DND-41 (cell line): ENCODE results near the gene KHK.

Experiments
- ATAC-seq: fragments of 200-7000 bp; cut with Tn5 transposase; 3 replicates; pipeline ENCODE4 v1.9.1; 2021; ENCODE audit warnings: low read depth; ENCODE audit not compliant: insufficient read depth
- DNase-seq: peaks from one replicate; pipeline ENCODE4 v3.0.0-alpha.2; 2020
- H2AFZ ChIP-seq: 2 replicates; pipeline ENCODE4 v1.6.0; 2012; ENCODE audit warnings: low read depth, low read length
- H3K27ac ChIP-seq: 2 replicates; pipeline ENCODE4 v1.5.1; 2012; ENCODE audit warnings: low read length, inconsistent platforms
- H3K27me3 ChIP-seq: fragments of 200-600 bp; sonication (generic); 2 replicates; pipeline ENCODE4 v1.6.0; 2012; ENCODE audit warnings: low read length, mild to moderate bottlenecking, inconsistent platforms; ENCODE audit not compliant: insufficient read depth, poor library complexity
- H3K36me3 ChIP-seq: 2 replicates; pipeline ENCODE4 v1.5.1; 2012; ENCODE audit warnings: low read length, inconsistent platforms; ENCODE audit not compliant: insufficient read depth
- H3K4me1 ChIP-seq: 2 replicates; pipeline ENCODE4 v1.5.1; 2012; ENCODE audit warnings: mild to moderate bottlenecking, low read length; ENCODE audit not compliant: insufficient read depth
- H3K4me2 ChIP-seq: 2 replicates; pipeline ENCODE4 v1.6.0; 2012; ENCODE audit warnings: mild to moderate bottlenecking, moderate library complexity, low read length, inconsistent platforms; ENCODE audit not compliant: insufficient read depth
- H3K4me3 ChIP-seq, 2 experiments: fragments of 200-600 bp in 1 of 2; shearing (Covaris generic) in 1 of 2; 2 replicates each; pipeline ENCODE4 v1.5.1; 2012 to 2016; ENCODE audit warnings: inconsistent platforms in 2 of 2, low read length in 2 of 2, mild to moderate bottlenecking in 2 of 2, low read depth in 1 of 2, moderate library complexity in 1 of 2
- H3K79me2 ChIP-seq: 2 replicates; pipeline ENCODE4 v1.6.0; 2012; ENCODE audit warnings: low read length, inconsistent platforms; ENCODE audit not compliant: insufficient read depth
- H3K9ac ChIP-seq: 2 replicates; pipeline ENCODE4 v1.6.0; 2012; ENCODE audit warnings: low read depth, mild to moderate bottlenecking, inconsistent platforms, low read length, moderate library complexity
- H3K9me3 ChIP-seq: 2 replicates; pipeline ENCODE4 v1.5.1; 2012; ENCODE audit warnings: low read length, moderate library complexity, mild to moderate bottlenecking, inconsistent platforms; ENCODE audit not compliant: insufficient read depth, severe bottlenecking
- H4K20me1 ChIP-seq: 2 replicates; pipeline ENCODE4 v1.6.0; 2012; ENCODE audit warnings: low read length; ENCODE audit not compliant: insufficient read depth
- CTCF ChIP-seq: IDR thresholded peaks from 2 replicates; pipeline ENCODE4 v1.5.1; 2012; ENCODE audit warnings: borderline replicate concordance, low read length, moderate library complexity, mild to moderate bottlenecking; ENCODE audit not compliant: poor library complexity, severe bottlenecking; ENCODE audit errors: extremely low read depth
- EZH2 ChIP-seq: IDR thresholded peaks from 3 replicates; pipeline ENCODE4 v1.6.1; 2012; ENCODE audit warnings: borderline replicate concordance, low read depth, mild to moderate bottlenecking, moderate library complexity, low read length, inconsistent platforms; ENCODE audit not compliant: severe bottlenecking

The KHK gene

GRCh38 chr2:27095427-27095744, 8.8 kb downstream of the KHK start:
- ATAC-seq (no peak), DNase-seq (no peak)
- Histone ChIP-seq H3K4me2 (no peak overlapping the region), H3K9ac (no peak overlapping the region), H3K79me2 (no peaks in the 10 kb centered on the region), H3K4me3 (no peak overlapping the region), H3K27me3 (no peaks in the 10 kb centered on the region), H3K27ac (no peak overlapping the region), H4K20me1 (0 out of 2 replicates have a peak, but pooled peaks cover 3% of the 10 kb centered on the region), H2AFZ (no peak overlapping the region), H3K9me3 (no peaks in the 10 kb centered on the region), H3K36me3 (0 out of 2 replicates have a peak, but pooled peaks cover 4% of the 10 kb centered on the region), H3K4me1 (no peaks in the 10 kb centered on the region)
- TF ChIP-seq CTCF (no peak), EZH2 (no peak)

GRCh38 chr2:27095745-27096651, 9.4 kb downstream of the KHK start:
- ATAC-seq (peak; percentile 71), DNase-seq (peak; percentile 45)
- 0 out of 2 replicates have a peak, but pooled peaks cover 4% of the 10 kb centered on the region for H3K36me3 ChIP-seq
- H3K27ac ChIP-seq, result no peak overlapping the region
- H3K4me2 ChIP-seq, result no peak overlapping the region
- TF ChIP-seq CTCF, result no peak
- no peak for TF ChIP-seq EZH2
- no peak overlapping the region; the same call in 1 of the 2 replicates for H2AFZ ChIP-seq
- H3K4me1 ChIP-seq, result no peaks in the 10 kb centered on the region
- H3K27me3 ChIP-seq, result no peaks in the 10 kb centered on the region
- 0 out of 2 replicates have a peak, but pooled peaks cover 3% of the 10 kb centered on the region for H4K20me1 ChIP-seq
- H3K79me2 ChIP-seq, result no peaks in the 10 kb centered on the region
- H3K9ac ChIP-seq, result no peak overlapping the region
- H3K4me3 ChIP-seq, result no peak overlapping the region
- H3K9me3 ChIP-seq, result no peaks in the 10 kb centered on the region

DNA sequence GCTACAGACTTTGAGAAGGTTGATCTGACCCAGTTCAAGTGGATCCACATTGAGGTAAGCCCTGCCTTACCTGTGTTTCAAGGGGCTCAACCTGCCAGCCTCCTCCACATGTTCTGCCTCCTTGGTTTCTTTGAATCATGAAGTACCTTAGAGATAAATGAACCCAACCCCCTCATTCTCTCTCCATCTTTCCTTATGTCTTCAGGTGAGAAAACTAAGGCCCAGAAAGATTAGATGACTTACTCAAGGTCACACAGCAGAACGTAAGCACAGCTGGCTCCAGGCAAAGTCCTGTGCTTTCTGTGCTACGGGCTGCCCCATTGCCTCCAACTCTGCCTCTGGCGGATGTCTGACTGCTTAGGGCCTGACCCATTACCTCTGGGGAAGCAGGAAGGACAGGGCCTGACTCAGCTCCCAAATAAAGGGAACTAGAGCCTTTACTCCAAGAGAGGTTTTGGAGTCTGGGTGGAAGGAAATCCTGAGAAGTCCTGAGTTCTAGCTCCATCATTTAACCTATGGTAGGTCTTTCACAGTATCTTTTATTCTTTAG, 10.3 kb downstream of the KHK start:
- no peak for ATAC-seq
- 0 out of 2 replicates have a peak, but pooled peaks cover 3% of the 10 kb centered on the region for H4K20me1 ChIP-seq
- 0 out of 2 replicates have a peak, but pooled peaks cover 4% of the 10 kb centered on the region for H3K36me3 ChIP-seq
- H3K27me3 ChIP-seq, result no peaks in the 10 kb centered on the region
- no peak overlapping the region for H3K4me2 ChIP-seq
- H3K9ac ChIP-seq, result no peak overlapping the region
- H3K9me3 ChIP-seq, result no peaks in the 10 kb centered on the region
- no peak overlapping the region for H3K4me3 ChIP-seq
- TF ChIP-seq CTCF (no peak), EZH2 (no peak)
- DNase-seq, result no peak
- H3K79me2 ChIP-seq, result no peaks in the 10 kb centered on the region
- H3K4me1 ChIP-seq, result no peaks in the 10 kb centered on the region
- no peak overlapping the region for H2AFZ ChIP-seq
- H3K27ac ChIP-seq, result no peak overlapping the region
